ENCODE measurements around the gene CTCF.

- no peak for TF ChIP-seq POLR2A (IDR thresholded peaks at IDR 0.05; ENCODE audit: low read depth, low read length)
- TF ChIP-seq POLR2AphosphoS5 (IDR thresholded peaks at IDR 0.05; ENCODE audit: low read depth, low read length) = no peak
- no peak for TF ChIP-seq TAF1 (IDR thresholded peaks at IDR 0.05; ENCODE audit: borderline replicate concordance, low read depth, low read length)
These were observed 98.9 kb downstream of the CTCF start for GRCh38 chr16:67661101-67661761.

Data from GM12892 (cell line).